Keratinocyte (primary cell): ENCODE results near the gene BCO1.

Experiments
- CTCF ChIP-seq, 3 experiments: IDR thresholded peaks in 1 of 3; conservative IDR thresholded peaks in 1 of 3; optimal IDR thresholded peaks in 1 of 3; 2 replicates in 2 of 3; 3 replicates in 1 of 3; pipeline versions ENCODE3 to v1.5.1; 2011; ENCODE audit warnings: low read length in 3 of 3, mild to moderate bottlenecking in 3 of 3, moderate library complexity in 2 of 3, control low read depth in 1 of 3, inconsistent platforms in 1 of 3; ENCODE audit not compliant: insufficient read depth in 2 of 3; ENCODE audit errors: extremely low read depth in 1 of 3
- EZH2 ChIP-seq: IDR thresholded peaks from one replicate; pipeline ENCODE4 v1.6.1; 2012; ENCODE audit warnings: inconsistent platforms, mild to moderate bottlenecking, low read length, moderate library complexity

DNA sequence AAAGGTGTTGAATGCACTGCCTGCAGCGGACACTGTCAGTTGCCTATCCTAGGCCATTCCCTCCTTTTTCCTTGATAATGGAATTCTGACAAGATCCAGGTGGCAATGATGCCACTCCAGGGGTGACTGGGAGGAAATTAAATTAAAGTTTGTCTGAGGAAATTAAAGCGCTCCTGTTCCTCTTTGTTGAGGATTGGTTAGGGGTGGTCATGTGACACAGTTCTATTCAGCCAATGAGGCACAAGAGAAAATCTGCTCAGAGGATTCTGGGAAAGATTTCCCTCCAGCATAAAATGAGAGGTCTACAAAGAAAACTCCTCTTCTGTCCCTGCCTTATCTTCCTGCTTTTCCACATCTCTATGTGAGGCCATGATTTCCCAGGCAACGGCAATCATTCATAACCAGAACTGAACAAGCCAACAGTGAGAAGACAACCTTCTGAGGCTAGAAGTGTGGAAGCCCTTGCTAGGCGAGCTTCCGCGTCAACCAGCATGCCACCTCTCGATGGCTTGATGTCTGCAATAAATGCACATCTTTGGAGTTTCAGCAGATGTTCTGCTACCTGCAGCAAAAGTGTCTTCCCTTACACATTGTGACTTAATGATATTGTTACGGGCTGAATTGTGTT lies 5.6 kb upstream of the BCO1 start:
- TF ChIP-seq CTCF (optimal IDR thresholded peaks at IDR 0.05 in 1 of 3, IDR thresholded peaks at IDR 0.05 in 1 of 3, conservative IDR thresholded peaks at IDR 0.05 in 1 of 3; ENCODE audit: extremely low read depth in 1 of 3, insufficient read depth in 2 of 3, low read length in 3 of 3): no peak
- no peak for TF ChIP-seq EZH2
